HG03378 (cell line): Measurements from ENCODE around the gene TICAM1.
"Not testable (repeated sequence)": the region's sequence is repeated elsewhere in the genome, so short reads cannot be mapped to it uniquely, and the experiment has no call there.

ENCODE experiments used
- ATAC-seq: cut with Tn5 transposase; IDR thresholded peaks from one replicate; pipeline ENCODE4 v1.9.1; 2021; ENCODE audit warnings: mild to moderate bottlenecking, moderate library complexity; ENCODE audit not compliant: unreplicated experiment

Gene TICAM1

GRCh38 chr19:4806384-4806783, 25.1 kb downstream of the TICAM1 start:
- ATAC-seq: no peak

DNA sequence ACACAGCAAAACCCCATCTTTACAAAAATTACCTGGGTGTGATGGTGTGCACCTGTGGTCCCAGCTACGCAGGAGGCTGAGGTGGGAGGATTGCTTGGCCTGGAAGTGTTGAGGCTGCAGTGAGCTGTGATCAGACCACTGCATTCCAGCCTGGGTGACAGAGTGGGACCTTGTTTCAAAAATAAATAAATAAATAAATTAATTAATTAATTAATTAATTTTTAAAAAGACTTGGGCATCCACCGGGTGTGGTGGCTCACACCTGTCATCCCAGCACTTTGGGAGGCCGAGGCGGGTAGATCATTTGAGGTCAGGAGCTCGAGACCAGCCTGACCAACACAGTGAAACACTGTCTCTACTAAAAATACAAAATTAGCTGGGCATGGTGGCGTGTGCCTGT, 26.4 kb downstream of the TICAM1 start:
- not testable (repeated sequence) for ATAC-seq

- ATAC-seq: no peak
These were observed 27.5 kb downstream of the TICAM1 start for GRCh38 chr19:4803736-4804695.

GRCh38 chr19:4802711-4803110, 28.8 kb downstream of the TICAM1 start:
- ATAC-seq: no peak

- no peak for ATAC-seq
These were observed 30.4 kb downstream of the TICAM1 start for GRCh38 chr19:4801085-4801619.

GRCh38 chr19:4800591-4801081, 30.9 kb downstream of the TICAM1 start:
- no peak for ATAC-seq

DNA sequence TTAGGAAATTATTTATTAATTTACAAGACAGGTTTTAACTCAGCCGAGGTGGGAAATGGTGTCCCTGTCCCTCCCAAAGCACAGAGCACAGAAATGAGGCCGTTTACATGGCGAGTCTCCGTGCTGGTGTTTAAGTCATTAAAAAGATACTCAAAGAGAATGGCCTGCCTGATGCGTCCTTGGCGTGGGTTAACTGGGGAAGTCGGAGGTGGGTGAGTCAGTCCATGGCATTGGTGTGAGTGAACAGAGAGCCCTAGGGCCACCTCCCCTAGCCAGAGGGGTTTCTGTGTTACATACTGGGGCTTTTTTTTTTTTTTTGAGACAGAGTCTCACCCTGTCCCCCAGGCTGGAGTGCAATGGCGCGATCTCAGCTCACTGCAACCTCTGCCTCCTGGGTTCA, 36.1 kb downstream of the TICAM1 start:
- no peak for ATAC-seq

GRCh38 chr19:4794971-4795370, 36.5 kb downstream of the TICAM1 start:
- no peak for ATAC-seq

DNA sequence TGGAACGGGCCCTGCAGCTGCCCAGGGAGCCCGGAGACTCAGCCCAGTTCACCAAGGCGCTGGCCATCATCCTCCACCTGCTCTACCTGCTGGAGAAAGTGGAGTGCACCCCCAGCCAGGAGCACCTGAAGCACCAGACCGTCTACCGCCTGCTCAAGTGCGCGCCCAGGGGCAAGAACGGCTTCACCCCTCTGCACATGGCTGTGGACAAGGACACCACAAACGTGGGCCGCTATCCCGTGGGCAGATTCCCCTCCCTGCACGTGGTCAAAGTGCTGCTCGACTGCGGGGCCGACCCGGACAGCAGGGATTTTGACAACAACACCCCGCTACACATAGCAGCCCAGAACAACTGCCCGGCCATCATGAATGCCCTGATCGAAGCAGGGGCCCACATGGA, 38.2 kb downstream of the TICAM1 start:
- not testable (repeated sequence) for ATAC-seq

- not testable (repeated sequence) for ATAC-seq
These were observed 38.7 kb downstream of the TICAM1 start for GRCh38 chr19:4792866-4793195.

DNA sequence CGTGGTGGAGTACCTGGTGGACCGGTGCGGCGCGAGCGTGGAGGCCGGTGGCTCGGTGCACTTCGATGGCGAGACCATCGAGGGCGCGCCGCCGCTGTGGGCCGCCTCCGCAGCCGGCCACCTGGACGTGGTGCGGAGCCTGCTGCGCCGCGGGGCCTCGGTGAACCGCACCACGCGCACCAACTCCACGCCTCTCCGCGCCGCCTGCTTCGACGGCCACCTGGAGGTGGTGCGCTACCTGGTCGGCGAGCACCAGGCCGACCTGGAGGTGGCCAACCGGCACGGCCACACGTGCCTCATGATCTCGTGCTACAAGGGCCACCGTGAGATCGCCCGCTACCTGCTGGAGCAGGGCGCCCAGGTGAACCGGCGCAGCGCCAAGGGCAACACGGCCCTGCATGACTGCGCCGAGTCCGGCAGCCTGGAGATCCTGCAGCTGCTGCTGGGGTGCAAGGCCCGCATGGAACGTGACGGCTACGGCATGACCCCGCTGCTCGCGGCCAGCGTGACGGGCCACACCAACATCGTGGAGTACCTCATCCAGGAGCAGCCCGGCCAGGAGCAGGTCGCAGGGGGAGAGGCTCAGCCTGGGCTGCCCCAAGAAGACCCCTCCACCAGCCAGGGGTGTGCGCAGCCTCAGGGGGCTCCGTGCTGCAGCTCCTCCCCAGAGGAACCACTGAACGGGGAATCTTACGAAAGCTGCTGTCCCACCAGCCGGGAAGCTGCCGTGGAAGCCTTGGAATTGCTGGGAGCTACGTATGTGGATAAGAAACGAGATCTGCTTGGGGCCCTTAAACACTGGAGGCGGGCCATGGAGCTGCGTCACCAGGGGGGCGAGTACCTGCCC, 39.3 kb downstream of the TICAM1 start:
- not testable (repeated sequence) for ATAC-seq

- ATAC-seq: peak; percentile 92
These were observed 40.1 kb downstream of the TICAM1 start, which contains the start of gene FEM1A for GRCh38 chr19:4791183-4792018. Gene FEM1A (plus strand): TSS chr19:4791734. CDS start chr19:4791855, 121 bp downstream.

GRCh38 chr19:4786412-4787016, 45.0 kb downstream of the TICAM1 start:
- not testable (repeated sequence) for ATAC-seq

- no peak for ATAC-seq
These were observed 49.7 kb downstream of the TICAM1 start for GRCh38 chr19:4781801-4782200.

GRCh38 chr19:4780860-4781259, 50.7 kb downstream of the TICAM1 start:
- no peak for ATAC-seq

- ATAC-seq: not testable (repeated sequence)
These were observed 53.4 kb downstream of the TICAM1 start for GRCh38 chr19:4778124-4778523.

- ATAC-seq: no peak
These were observed 54.9 kb downstream of the TICAM1 start for GRCh38 chr19:4776436-4777211.

DNA sequence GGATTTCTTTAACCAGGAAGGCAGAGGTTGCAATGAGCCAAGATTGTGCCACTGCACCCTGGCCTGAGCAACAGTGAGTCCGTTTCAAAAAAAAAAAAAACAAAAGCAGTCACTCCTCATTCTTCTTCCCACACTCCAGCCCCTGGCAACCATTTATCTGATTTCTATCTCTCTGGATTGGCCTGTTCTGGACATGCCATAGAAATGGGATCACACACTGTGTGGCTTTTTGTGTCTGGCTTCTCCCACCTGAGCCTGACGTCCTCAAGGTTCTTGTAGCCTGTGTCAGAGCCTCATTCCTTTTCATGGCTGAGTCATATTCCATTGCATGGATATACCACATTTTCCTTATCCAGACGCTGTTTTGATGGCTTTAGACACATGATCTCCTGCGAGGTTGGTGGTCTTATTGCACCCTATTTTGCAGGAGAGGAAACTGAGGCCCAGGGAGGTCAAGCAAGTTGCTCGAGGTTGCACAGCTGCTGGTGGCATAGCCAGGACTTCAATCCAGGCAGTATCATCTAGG, 55.8 kb downstream of the TICAM1 start:
- ATAC-seq: no peak

GRCh38 chr19:4774136-4774535, 57.4 kb downstream of the TICAM1 start:
- ATAC-seq: no peak
